H1 (cell line): ENCODE results near the gene RASGRF1. TPM values are rescaled to one million over a fixed set of nuclear protein-coding genes. Genes with fewer than 3 reads are reported as not detected.

Experiments used
- CTCF ChIA-PET: fragments of 300-600 bp; sonication (Branson Sonifier 250); formaldehyde crosslinking; loops from one replicate; lab custom pipeline; 2021; ENCODE audit not compliant: partially characterized antibody; lab: Charles Lee
- POLR2A ChIA-PET: fragments of 300-600 bp; sonication (Branson Sonifier 250); formaldehyde crosslinking; loops from one replicate; lab custom pipeline; 2021; ENCODE audit warnings: inconsistent platforms; ENCODE audit not compliant: partially characterized antibody; lab: Charles Lee
- DNase-seq, 2 experiments: peaks; one replicate each; pipeline versions ENCODE4 v3.0.0 to v3.0.0-alpha.2; 2010 to 2022; ENCODE audit warnings: low spot score in 2 of 2, low read depth in 1 of 2, mixed read lengths in 1 of 2
- FAIRE-seq: peaks from 2 replicates; lab custom pipeline; 2011; peaks lifted over from hg19 to GRCh38; lab: Jason Lieb, UNC
- H2AFZ ChIP-seq: 2 replicates; pipeline ENCODE4 v1.8.1; 2012; ENCODE audit warnings: low read length, inconsistent platforms
- H2AK5ac ChIP-seq: 2 replicates; pipeline ENCODE4 v1.6.1; 2013; ENCODE audit warnings: low read depth, low read length
- H2BK120ac ChIP-seq: replicated peaks from 2 replicates; pipeline ENCODE3; 2013; ENCODE audit warnings: low read depth, low read length, inconsistent platforms
- H2BK12ac ChIP-seq: 2 replicates; pipeline ENCODE4 v1.6.1; 2013; ENCODE audit warnings: low read depth, low read length
- H2BK15ac ChIP-seq: 2 replicates; pipeline ENCODE4 v1.6.1; 2013; ENCODE audit warnings: low read length
- H2BK20ac ChIP-seq: 2 replicates; pipeline ENCODE4 v1.6.1; 2013; ENCODE audit warnings: low read length
- H2BK5ac ChIP-seq: 2 replicates; pipeline ENCODE4 v1.6.1; 2013; ENCODE audit warnings: low read depth, low read length
- H3K14ac ChIP-seq: 2 replicates; pipeline ENCODE4 v1.6.1; 2013; ENCODE audit warnings: inconsistent platforms; ENCODE audit not compliant: insufficient read length
- H3K18ac ChIP-seq: 2 replicates; pipeline ENCODE4 v1.6.1; 2013; ENCODE audit warnings: low read length; ENCODE audit errors: extremely low read depth
- H3K23ac ChIP-seq: 2 replicates; pipeline ENCODE4 v1.6.1; 2013; ENCODE audit warnings: inconsistent platforms; ENCODE audit not compliant: insufficient read length
- H3K23me2 ChIP-seq: 2 replicates; pipeline ENCODE4 v1.6.1; 2013; ENCODE audit warnings: low read depth, low read length
- H3K27ac ChIP-seq: 2 replicates; pipeline ENCODE4 v1.6.1; 2011; ENCODE audit warnings: low read depth, low read length, inconsistent platforms
- H3K27me3 ChIP-seq, 4 experiments: replicated peaks in 1 of 4; 1 replicate in 1 of 4; 2 replicates in 3 of 4; pipeline versions ENCODE4 v1.6.1 to v1.8.1; 2011 to 2013; ENCODE audit warnings: low read length in 3 of 4, mild to moderate bottlenecking in 3 of 4, inconsistent platforms in 2 of 4, mixed read lengths in 2 of 4, moderate library complexity in 1 of 4; ENCODE audit not compliant: control insufficient read depth in 3 of 4, insufficient read depth in 3 of 4; ENCODE audit errors: extremely low read depth in 1 of 4
- H3K36me3 ChIP-seq, 4 experiments: 2 replicates each; pipeline versions ENCODE4 v1.6.1 to v1.8.1; 2011 to 2013; ENCODE audit warnings: mild to moderate bottlenecking in 4 of 4, low read length in 3 of 4, moderate library complexity in 2 of 4, control low read depth in 1 of 4, inconsistent platforms in 1 of 4; ENCODE audit not compliant: insufficient read depth in 4 of 4, control insufficient read depth in 2 of 4
- H3K4ac ChIP-seq: replicated peaks from 2 replicates; pipeline ENCODE3; 2013; ENCODE audit warnings: low read length, low read depth, mixed read lengths, inconsistent platforms; ENCODE audit not compliant: insufficient read length
- H3K4me1 ChIP-seq, 4 experiments: replicated peaks in 1 of 4; 1 replicate in 1 of 4; 2 replicates in 3 of 4; pipeline versions ENCODE4 v1.6.1 to v1.8.1; 2011 to 2013; ENCODE audit warnings: low read length in 3 of 4, inconsistent platforms in 2 of 4, mixed read lengths in 1 of 4; ENCODE audit not compliant: insufficient read depth in 4 of 4, control insufficient read depth in 3 of 4
- H3K4me2 ChIP-seq, 2 experiments: 2 replicates each; pipeline versions ENCODE4 v1.6.1 to v1.8.1; 2011 to 2013; ENCODE audit warnings: low read depth in 2 of 2, low read length in 2 of 2, control low read depth in 1 of 2, inconsistent platforms in 1 of 2, mild to moderate bottlenecking in 1 of 2; ENCODE audit not compliant: insufficient read depth in 1 of 2
- H3K4me3 ChIP-seq, 4 experiments: fragments of 200-600, 300-600 bp in 1 of 4; sonication (generic), shearing (Covaris generic), sonication (Bioruptor Twin) in 1 of 4; 2 replicates each; pipeline versions ENCODE4 v1.5.1 to v1.8.1; 2011 to 2016; ENCODE audit warnings: low read length in 4 of 4, low read depth in 3 of 4, control low read depth in 2 of 4, inconsistent platforms in 2 of 4, mild to moderate bottlenecking in 2 of 4, mixed read lengths in 1 of 4, moderate library complexity in 1 of 4; ENCODE audit not compliant: insufficient read depth in 2 of 4; ENCODE audit errors: extremely low read depth in 1 of 4
- H3K56ac ChIP-seq: replicated peaks from 2 replicates; pipeline ENCODE3; 2013; ENCODE audit warnings: low read depth, mild to moderate bottlenecking, mixed read lengths, low read length, inconsistent platforms; ENCODE audit not compliant: insufficient read length
- H3K79me1 ChIP-seq: 2 replicates; pipeline ENCODE4 v1.6.1; 2013; ENCODE audit warnings: low read depth, low read length, control low read depth
- H3K79me2 ChIP-seq, 2 experiments: 2 replicates each; pipeline versions ENCODE4 v1.6.1 to v1.8.1; 2012 to 2013; ENCODE audit warnings: low read length in 2 of 2, mild to moderate bottlenecking in 2 of 2, inconsistent platforms in 1 of 2; ENCODE audit not compliant: insufficient read depth in 2 of 2, control insufficient read depth in 1 of 2
- H3K9ac ChIP-seq, 4 experiments: replicated peaks in 1 of 4; 1 replicate in 1 of 4; 2 replicates in 3 of 4; pipeline versions ENCODE4 v1.6.1 to v1.8.1; 2011 to 2013; ENCODE audit warnings: low read depth in 3 of 4, low read length in 3 of 4, control low read depth in 2 of 4, mild to moderate bottlenecking in 2 of 4, moderate library complexity in 2 of 4, inconsistent platforms in 1 of 4; ENCODE audit errors: extremely low read depth in 1 of 4
- H3K9me3 ChIP-seq, 2 experiments: 2 replicates each; pipeline versions ENCODE4 v1.6.1 to v1.8.1; 2012 to 2013; ENCODE audit warnings: mild to moderate bottlenecking in 2 of 2, moderate library complexity in 2 of 2, control low read depth in 1 of 2, inconsistent platforms in 1 of 2, low read depth in 1 of 2, low read length in 1 of 2, mixed read lengths in 1 of 2; ENCODE audit not compliant: insufficient read depth in 2 of 2
- H4K20me1 ChIP-seq, 2 experiments: replicated peaks in 1 of 2; 2 replicates each; pipeline versions ENCODE3 to v1.8.1; 2011 to 2013; ENCODE audit warnings: inconsistent platforms in 2 of 2, low read length in 2 of 2, mild to moderate bottlenecking in 1 of 2; ENCODE audit not compliant: insufficient read depth in 2 of 2, control insufficient read depth in 1 of 2
- H4K5ac ChIP-seq: 2 replicates; pipeline ENCODE4 v1.6.1; 2013; ENCODE audit warnings: low read length, low read depth, mixed read lengths, inconsistent platforms; ENCODE audit not compliant: insufficient read length
- H4K8ac ChIP-seq: 2 replicates; pipeline ENCODE4 v1.8.0; 2013; ENCODE audit warnings: mild to moderate bottlenecking, moderate library complexity, low read length, inconsistent platforms; ENCODE audit not compliant: insufficient read depth; ENCODE audit errors: extremely low read depth
- H4K91ac ChIP-seq: replicated peaks from 2 replicates; pipeline ENCODE3; 2013; ENCODE audit warnings: low read length, mixed read lengths, inconsistent platforms; ENCODE audit not compliant: insufficient read length
- CBX5 ChIP-seq: fragments of 300-800, 300-1000 bp; sonication (generic); IDR thresholded peaks from 2 replicates; pipeline ENCODE4 v1.7.1; 2016; ENCODE audit warnings: antibody characterized with exemption, low read length, low read depth
- E2F6 ChIP-seq: IDR thresholded peaks from 2 replicates; pipeline ENCODE4 v1.6.1; 2012; ENCODE audit warnings: inconsistent platforms
- EP300 ChIP-seq, 2 experiments: IDR thresholded peaks; 1 replicate in 1 of 2; 2 replicates in 1 of 2; pipeline ENCODE4 v1.6.1; 2011 to 2012; ENCODE audit warnings: low read depth in 2 of 2, low read length in 2 of 2, mild to moderate bottlenecking in 2 of 2, borderline replicate concordance in 1 of 2, inconsistent platforms in 1 of 2, moderate library complexity in 1 of 2
- HDAC6 ChIP-seq: IDR thresholded peaks from one replicate; pipeline ENCODE4 v1.7.1; 2012; ENCODE audit warnings: low read depth, mild to moderate bottlenecking, inconsistent platforms, low read length, moderate library complexity
- RFX5 ChIP-seq: IDR thresholded peaks from 2 replicates; pipeline ENCODE4 v1.6.1; 2011; ENCODE audit warnings: low read depth, low read length, improper control_type of control experiment, borderline replicate concordance
- RXRA ChIP-seq: IDR thresholded peaks from 2 replicates; pipeline ENCODE4 v1.6.1; 2011; ENCODE audit warnings: low read depth, mild to moderate bottlenecking, low read length, moderate library complexity; ENCODE audit not compliant: insufficient read depth
- WGBS, 2 experiments: shearing (Covaris generic) in 1 of 2; methylation state at CpG; one replicate each; pipeline versions ENCODE4 v1.1.6 to v1.1.7; 2013 to 2015; ENCODE audit warnings: low lambda C conversion rate in 2 of 2, mixed read lengths in 2 of 2, inconsistent platforms in 1 of 2, low coverage in 1 of 2, missing lambda C conversion rate in 1 of 2; ENCODE audit not compliant: insufficient replicate concordance in 2 of 2, insufficient coverage in 1 of 2, insufficient read length in 1 of 2; ENCODE audit errors: extremely low coverage in 1 of 2, missing lambda C conversion rate in 1 of 2; 5-methylcytosine and 5-hydroxymethylcytosine counted together
- polyA plus RNA-seq, 7 experiments: library from polyadenylated mRNA; depleted of rRNA in 3 of 7; stranded (reverse) in 5 of 7; unstranded in 2 of 7; fragments of >200 nt in 5 of 7; fragments of 200-250 nt in 2 of 7; gene quantifications; 1 replicate in 5 of 7; 2 replicates in 1 of 7; 4 replicates in 1 of 7; pipeline versions ENCODE4 v1.2.1 to v1.2.3, GENCODE V29; 2011 to 2013; ENCODE audit warnings: missing spikeins in 2 of 7, mixed read lengths in 2 of 7
- total RNA-seq: library from RNA; stranded (reverse); fragmentation: NEBNext Ultra II Directional; extraction: Animal tissue kit (Norgen Biotek cat#: 25700); gene quantifications from 2 replicates; pipeline ENCODE4 v1.2.1, GENCODE V29; 2021

The RASGRF1 gene
- total and polyA plus RNA-seq, 2 of the 8 experiments (the other 6 are each of a cell fraction or from before 2014, with no cell fraction given): 0.42 to 0.67 TPM

GRCh38 chr15:79017953-79018352 is 72.6 kb downstream of the RASGRF1 start:
- Histone ChIP-seq H3K23me2 (no peaks in the 10 kb centered on the region), H2BK15ac (no peak overlapping the region), H3K27me3 (no peaks in the 10 kb centered on the region), H3K4ac (no peak overlapping the region), H3K79me2 (no peaks in the 10 kb centered on the region), H3K14ac (no peak overlapping the region), H4K8ac (no peak overlapping the region; the same call in 1 of the 2 replicates), H2AK5ac (no peak overlapping the region), H4K20me1 (no peaks in the 10 kb centered on the region), H2BK120ac (no peak overlapping the region), H2AFZ (no peak overlapping the region), H3K27ac (no peak overlapping the region), H3K79me1 (no peaks in the 10 kb centered on the region), H3K18ac (no peak overlapping the region), H3K4me2 (no peak overlapping the region), H2BK20ac (no peak overlapping the region), H4K91ac (no peak overlapping the region), H3K9me3 (no peaks in the 10 kb centered on the region), H3K23ac (no peak overlapping the region), H3K9ac (no peak overlapping the region), H2BK12ac (no peak overlapping the region), H2BK5ac (no peak overlapping the region), H4K5ac (no peak overlapping the region), H3K4me3 (no peak overlapping the region), H3K56ac (no peak overlapping the region), H3K4me1 (no peaks in the 10 kb centered on the region; a peak in 1 of 7 replicates), H3K36me3 (no peaks in the 10 kb centered on the region)
- DNase-seq (no peak), FAIRE-seq (no peak)
- TF ChIP-seq CBX5 (no peak), RXRA (no peak), HDAC6 (no peak), E2F6 (no peak), RFX5 (no peak), EP300 (IDR thresholded peaks at IDR 0.05; ENCODE audit: borderline replicate concordance in 1 of 2, low read depth in 2 of 2, low read length in 2 of 2) (no peak)
- CTCF ChIA-PET: interaction anchor here (0.5 to 3.4 kb wide), 8 partner anchors 10 to 210 kb away, joined by 3 to 26 read pairs (median 6); no protein-coding TSS in a partner anchor
- POLR2A ChIA-PET: no interaction called here
- WGBS, 2 experiments: 95% methylated on average over 7 of the region's 7 CpGs; no CpG with 5 or more reads in 1 of the 2 experiments
